Measurements from ENCODE around the gene BIRC2. TPM values are rescaled to one million over a fixed set of nuclear protein-coding genes. Genes with fewer than 3 reads are reported as not detected.

The BIRC2 gene
- total RNA-seq, 1 donor, result 108 TPM

GRCh38 chr11:102390667-102391465, 43.9 kb downstream of the BIRC2 start:
- TF ChIP-seq, protein P1, sequence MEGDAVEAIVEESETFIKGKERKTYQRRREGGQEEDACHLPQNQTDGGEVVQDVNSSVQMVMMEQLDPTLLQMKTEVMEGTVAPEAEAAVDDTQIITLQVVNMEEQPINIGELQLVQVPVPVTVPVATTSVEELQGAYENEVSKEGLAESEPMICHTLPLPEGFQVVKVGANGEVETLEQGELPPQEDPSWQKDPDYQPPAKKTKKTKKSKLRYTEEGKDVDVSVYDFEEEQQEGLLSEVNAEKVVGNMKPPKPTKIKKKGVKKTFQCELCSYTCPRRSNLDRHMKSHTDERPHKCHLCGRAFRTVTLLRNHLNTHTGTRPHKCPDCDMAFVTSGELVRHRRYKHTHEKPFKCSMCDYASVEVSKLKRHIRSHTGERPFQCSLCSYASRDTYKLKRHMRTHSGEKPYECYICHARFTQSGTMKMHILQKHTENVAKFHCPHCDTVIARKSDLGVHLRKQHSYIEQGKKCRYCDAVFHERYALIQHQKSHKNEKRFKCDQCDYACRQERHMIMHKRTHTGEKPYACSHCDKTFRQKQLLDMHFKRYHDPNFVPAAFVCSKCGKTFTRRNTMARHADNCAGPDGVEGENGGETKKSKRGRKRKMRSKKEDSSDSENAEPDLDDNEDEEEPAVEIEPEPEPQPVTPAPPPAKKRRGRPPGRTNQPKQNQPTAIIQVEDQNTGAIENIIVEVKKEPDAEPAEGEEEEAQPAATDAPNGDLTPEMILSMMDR (IDR thresholded peaks at IDR 0.05; ENCODE audit: insufficient read depth, low read depth, low read length), result peak; percentile 92

GRCh38 chr11:102391549-102392237, 44.7 kb downstream of the BIRC2 start:
- DNase-seq (ENCODE audit: low read depth), result no peak
- TF ChIP-seq, protein P1 (IDR thresholded peaks at IDR 0.05; ENCODE audit: insufficient read depth, low read depth, low read length), result no peak
- no peak overlapping the region for H3K4me3 ChIP-seq (ENCODE audit: low read depth, low read length)

More at GRCh38 chr11:102390667-102391465, 43.9 kb downstream of the BIRC2 start:
- no peak overlapping the region for H3K4me3 ChIP-seq (ENCODE audit: low read depth, low read length)
- peak; percentile 68 for DNase-seq (ENCODE audit: low read depth)

DNA sequence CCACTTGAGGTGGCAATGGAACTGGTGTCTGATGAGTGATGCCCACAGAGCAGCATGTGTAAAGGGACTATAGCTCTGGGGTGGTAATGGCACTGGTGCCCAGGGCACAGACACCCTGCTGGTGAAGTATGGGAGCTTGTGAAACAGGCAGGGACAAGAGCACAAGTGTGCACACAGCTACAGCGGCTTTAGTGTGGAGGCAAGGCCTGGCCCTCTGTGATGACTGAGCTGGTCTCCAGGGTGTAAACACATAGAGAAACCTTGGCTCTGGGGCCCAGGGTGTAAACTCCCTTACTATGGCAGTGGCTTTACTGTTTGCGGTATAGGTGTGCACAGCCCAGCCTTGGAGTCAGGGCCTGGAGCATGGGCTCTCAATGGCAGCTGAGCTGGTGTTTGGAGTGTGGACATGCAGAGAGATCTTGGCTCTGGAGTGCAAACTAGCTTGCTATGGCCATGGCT, 46.3 kb downstream of the BIRC2 start:
- H3K4me3 ChIP-seq (ENCODE audit: low read depth, low read length), result no peak overlapping the region
- DNase-seq (ENCODE audit: low read depth), result no peak
- TF ChIP-seq, protein P1 (IDR thresholded peaks at IDR 0.05; ENCODE audit: insufficient read depth, low read depth, low read length), result no peak

DNA sequence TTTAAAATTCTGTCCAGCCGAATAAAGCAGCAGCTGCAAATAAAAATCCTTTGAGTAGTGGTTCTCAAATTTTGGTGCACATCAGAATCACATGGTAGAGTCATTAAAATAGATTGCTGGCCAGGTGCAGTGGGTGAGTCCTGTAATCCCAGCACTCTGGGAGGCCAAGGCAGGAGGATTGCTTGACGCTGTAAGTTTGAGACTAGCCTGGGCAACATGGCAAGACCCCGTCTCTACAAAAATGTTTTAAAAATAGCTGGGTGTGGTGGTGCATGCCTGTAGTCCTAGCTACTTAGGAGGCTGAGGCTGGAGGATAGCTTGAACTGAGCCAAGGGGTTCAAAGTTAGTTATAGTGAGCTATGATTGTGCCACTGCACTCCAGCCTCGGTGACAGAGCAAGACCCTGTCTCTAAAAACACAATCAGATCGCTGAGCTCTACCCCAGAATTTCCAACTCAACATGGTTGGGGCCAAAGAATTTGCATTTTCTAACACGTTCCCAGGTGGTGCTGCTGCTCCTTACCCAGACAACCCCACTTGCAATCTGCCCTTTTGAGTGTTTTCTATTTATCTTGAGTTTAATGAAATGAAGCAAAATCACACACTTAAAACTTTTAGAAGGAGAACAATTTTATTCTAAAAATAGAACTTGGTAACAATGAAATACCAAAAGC, 48.8 kb downstream of the BIRC2 start:
- TF ChIP-seq, protein P1 (IDR thresholded peaks at IDR 0.05; ENCODE audit: insufficient read depth, low read depth, low read length), result no peak
- no peak overlapping the region for H3K4me3 ChIP-seq (ENCODE audit: low read depth, low read length)
- DNase-seq (ENCODE audit: low read depth), result no peak

DNA sequence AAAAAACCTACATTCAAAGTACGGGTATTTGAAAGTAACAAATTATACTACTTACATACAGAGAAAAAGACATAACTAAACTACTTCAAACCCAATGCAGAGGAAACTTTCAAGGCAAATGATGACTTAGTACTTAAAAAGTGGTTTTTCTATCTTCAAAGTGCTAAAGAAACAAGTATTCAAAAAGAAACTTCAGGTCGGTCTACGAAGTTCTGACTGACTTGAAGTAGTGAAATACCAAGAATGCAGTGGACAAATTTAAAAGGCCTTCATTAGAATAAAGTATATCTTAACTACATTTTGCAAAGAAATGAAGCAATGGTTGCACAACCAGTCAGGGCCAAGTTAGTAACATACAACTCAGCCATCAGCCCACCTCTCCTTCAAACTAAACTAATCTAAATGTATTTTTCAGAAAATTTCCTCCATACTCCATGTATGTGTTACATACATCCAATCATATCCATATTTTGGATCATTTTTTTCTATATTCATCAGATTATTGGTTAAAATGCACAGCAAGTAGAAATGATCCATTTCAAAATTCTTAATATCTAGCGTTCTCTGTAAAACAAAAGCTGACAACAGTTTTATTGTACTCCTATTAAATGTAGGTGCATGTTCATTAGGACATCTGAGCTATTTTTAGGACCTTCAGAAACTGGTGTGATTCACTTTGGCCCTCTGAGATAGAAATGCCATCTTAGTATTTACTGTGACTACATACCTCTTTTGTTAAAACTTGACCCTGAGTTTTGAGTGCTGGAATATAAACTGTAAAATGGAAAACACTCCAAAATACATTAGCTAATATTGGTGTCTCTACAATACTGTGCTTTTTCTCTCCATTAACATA, 49.9 kb downstream of the BIRC2 start:
- DNase-seq (ENCODE audit: low read depth), result peak; percentile 19
- TF ChIP-seq, protein P1 (IDR thresholded peaks at IDR 0.05; ENCODE audit: insufficient read depth, low read depth, low read length), result no peak
- H3K4me3 ChIP-seq (ENCODE audit: low read depth, low read length), result no peak overlapping the region

- H3K4me3 ChIP-seq (ENCODE audit: low read depth, low read length), result no peak overlapping the region
- TF ChIP-seq, protein P1 (IDR thresholded peaks at IDR 0.05; ENCODE audit: insufficient read depth, low read depth, low read length), result no peak
- DNase-seq (ENCODE audit: low read depth), result no peak
Observed at GRCh38 chr11:102398297-102398696, 51.3 kb downstream of the BIRC2 start.

Data from fibroblast of villous mesenchyme (primary cell).